A673 (cell line): ENCODE results near the gene KLHL30.

Source experiments
- EZH2 ChIP-seq: fragments of 200-600 bp; sonication (generic); IDR thresholded peaks from 2 replicates; pipeline ENCODE4 v1.6.1; 2017; ENCODE audit warnings: borderline replicate concordance, low read depth, mild to moderate bottlenecking, mixed read lengths, antibody characterized with exemption, low read length; ENCODE audit not compliant: poor library complexity, severe bottlenecking
- TF ChIP-seq, protein P1 (sequence below): fragments of 300-800, 200-600 bp; sonication (generic); conservative IDR thresholded peaks from 2 replicates; pipeline ENCODE4 v1.5.1; 2017; ENCODE audit warnings: low read depth, mild to moderate bottlenecking, antibody characterized with exemption, low read length, moderate library complexity, mixed read lengths

- TF ChIP-seq, protein P1, sequence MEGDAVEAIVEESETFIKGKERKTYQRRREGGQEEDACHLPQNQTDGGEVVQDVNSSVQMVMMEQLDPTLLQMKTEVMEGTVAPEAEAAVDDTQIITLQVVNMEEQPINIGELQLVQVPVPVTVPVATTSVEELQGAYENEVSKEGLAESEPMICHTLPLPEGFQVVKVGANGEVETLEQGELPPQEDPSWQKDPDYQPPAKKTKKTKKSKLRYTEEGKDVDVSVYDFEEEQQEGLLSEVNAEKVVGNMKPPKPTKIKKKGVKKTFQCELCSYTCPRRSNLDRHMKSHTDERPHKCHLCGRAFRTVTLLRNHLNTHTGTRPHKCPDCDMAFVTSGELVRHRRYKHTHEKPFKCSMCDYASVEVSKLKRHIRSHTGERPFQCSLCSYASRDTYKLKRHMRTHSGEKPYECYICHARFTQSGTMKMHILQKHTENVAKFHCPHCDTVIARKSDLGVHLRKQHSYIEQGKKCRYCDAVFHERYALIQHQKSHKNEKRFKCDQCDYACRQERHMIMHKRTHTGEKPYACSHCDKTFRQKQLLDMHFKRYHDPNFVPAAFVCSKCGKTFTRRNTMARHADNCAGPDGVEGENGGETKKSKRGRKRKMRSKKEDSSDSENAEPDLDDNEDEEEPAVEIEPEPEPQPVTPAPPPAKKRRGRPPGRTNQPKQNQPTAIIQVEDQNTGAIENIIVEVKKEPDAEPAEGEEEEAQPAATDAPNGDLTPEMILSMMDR: no peak
- no peak for TF ChIP-seq EZH2
These were observed 35.8 kb downstream of the KLHL30 start for GRCh38 chr2:238174291-238174690.
